IMR-90 (cell line): ENCODE results near the gene ZBTB40. TPM values are rescaled to one million over a fixed set of nuclear protein-coding genes. Genes with fewer than 3 reads are reported as not detected.

ENCODE experiments used
- ATAC-seq: fragments of 200-7000 bp; cut with Tn5 transposase; 2 replicates; pipeline ENCODE4 v1.9.1; 2020; ENCODE audit warnings: low read depth, mild to moderate bottlenecking, moderate library complexity
- BruUV-seq: library from RNA; stranded (reverse); fragments of 400-500 nt; replicated peaks from 2 replicates; lab custom pipeline; 2021; lab: Mats Ljungman, UMichigan
- CTCF ChIA-PET: fragments of 300-600 bp; formaldehyde crosslinking; extraction: SDS; loops from one replicate; lab custom pipeline; 2021; ENCODE audit warnings: antibody characterized with exemption; lab: Yijun Ruan, JAX
- POLR2A ChIA-PET: fragments of 300-600 bp; sonication (Branson Sonifier 250); formaldehyde crosslinking; loops from one replicate; lab custom pipeline; 2022; ENCODE audit warnings: antibody characterized with exemption; ENCODE audit not compliant: unreplicated experiment; lab: Charles Lee
- DNase-seq: peaks from one replicate; pipeline ENCODE4 v3.0.0; 2013
- H2AFZ ChIP-seq: replicated peaks from 2 replicates; pipeline ENCODE3; 2013; ENCODE audit warnings: low read length, mild to moderate bottlenecking; ENCODE audit not compliant: poor library complexity
- H2AK5ac ChIP-seq: 2 replicates; pipeline ENCODE4 v1.6.1; 2013; ENCODE audit warnings: low read depth, low read length, inconsistent platforms
- H2AK9ac ChIP-seq: replicated peaks from 2 replicates; pipeline ENCODE3; 2013; ENCODE audit warnings: mild to moderate bottlenecking, low read depth, low read length, moderate library complexity; ENCODE audit not compliant: poor library complexity
- H2BK120ac ChIP-seq: 2 replicates; pipeline ENCODE4 v1.6.1; 2013; ENCODE audit warnings: low read depth, low read length, inconsistent platforms
- H2BK15ac ChIP-seq: 3 replicates; pipeline ENCODE4 v1.6.1; 2013; ENCODE audit warnings: low read depth, low read length, inconsistent platforms
- H2BK20ac ChIP-seq: 2 replicates; pipeline ENCODE4 v1.6.1; 2013; ENCODE audit warnings: low read depth, mild to moderate bottlenecking, inconsistent platforms, low read length, moderate library complexity
- H2BK5ac ChIP-seq: 2 replicates; pipeline ENCODE4 v1.6.1; 2013; ENCODE audit warnings: mild to moderate bottlenecking, low read depth, low read length, inconsistent platforms; ENCODE audit not compliant: poor library complexity, severe bottlenecking
- H3K14ac ChIP-seq: replicated peaks from 2 replicates; pipeline ENCODE4 v1.6.1; 2013; ENCODE audit warnings: low read depth, low read length, inconsistent platforms
- H3K18ac ChIP-seq: 2 replicates; pipeline ENCODE4 v1.6.1; 2013; ENCODE audit warnings: low read depth, low read length, control low read depth
- H3K23ac ChIP-seq: 2 replicates; pipeline ENCODE4 v1.6.1; 2013; ENCODE audit warnings: low read depth, low read length, inconsistent platforms
- H3K27ac ChIP-seq: 2 replicates; pipeline ENCODE4 v1.5.1; 2013; ENCODE audit warnings: mild to moderate bottlenecking, control low read depth, low read length; ENCODE audit not compliant: insufficient read depth
- H3K27me3 ChIP-seq: 2 replicates; pipeline ENCODE4 v1.6.1; 2013; ENCODE audit warnings: low read length; ENCODE audit not compliant: control insufficient read depth, insufficient read depth
- H3K36me3 ChIP-seq: 2 replicates; pipeline ENCODE4 v1.6.1; 2013; ENCODE audit warnings: low read length, mixed read lengths; ENCODE audit not compliant: control insufficient read depth, insufficient read depth
- H3K4ac ChIP-seq: 2 replicates; pipeline ENCODE4 v1.6.1; 2013; ENCODE audit warnings: low read depth, low read length, inconsistent platforms
- H3K4me1 ChIP-seq: 2 replicates; pipeline ENCODE4 v1.6.1; 2013; ENCODE audit warnings: low read length, mixed read lengths; ENCODE audit not compliant: control insufficient read depth, insufficient read depth
- H3K4me2 ChIP-seq: 2 replicates; pipeline ENCODE4 v1.6.1; 2013; ENCODE audit warnings: low read depth, mild to moderate bottlenecking, control low read depth, low read length, moderate library complexity
- H3K4me3 ChIP-seq: 2 replicates; pipeline ENCODE4 v1.5.1; 2013; ENCODE audit warnings: low read depth, mild to moderate bottlenecking, control low read depth, low read length, moderate library complexity; ENCODE audit not compliant: insufficient read depth
- H3K56ac ChIP-seq: 2 replicates; pipeline ENCODE4 v1.6.1; 2013; ENCODE audit warnings: low read length, inconsistent platforms; ENCODE audit not compliant: insufficient read depth; ENCODE audit errors: extremely low read depth
- H3K79me1 ChIP-seq, 2 experiments: 2 replicates each; pipeline ENCODE4 v1.6.1; 2013; ENCODE audit warnings: low read length in 2 of 2, inconsistent platforms in 1 of 2, low read depth in 1 of 2
- H3K9ac ChIP-seq: 2 replicates; pipeline ENCODE4 v1.6.1; 2013; ENCODE audit warnings: low read depth, low read length, control low read depth
- H3K9me1 ChIP-seq: 2 replicates; pipeline ENCODE4 v1.6.1; 2013; ENCODE audit warnings: low read length, inconsistent platforms; ENCODE audit not compliant: insufficient read depth
- H3K9me3 ChIP-seq: 2 replicates; pipeline ENCODE4 v1.6.1; 2013; ENCODE audit warnings: low read length; ENCODE audit not compliant: control insufficient read depth, insufficient read depth
- H4K20me1 ChIP-seq: 2 replicates; pipeline ENCODE4 v1.6.1; 2013; ENCODE audit warnings: low read length, inconsistent platforms; ENCODE audit not compliant: insufficient read depth
- H4K5ac ChIP-seq: 2 replicates; pipeline ENCODE4 v1.6.1; 2013; ENCODE audit warnings: mild to moderate bottlenecking, low read depth, low read length, control low read depth
- H4K8ac ChIP-seq, 2 experiments: 2 replicates each; pipeline ENCODE4 v1.6.1; 2013; ENCODE audit warnings: low read depth in 2 of 2, low read length in 2 of 2, control low read depth in 1 of 2, inconsistent platforms in 1 of 2
- H4K91ac ChIP-seq: 2 replicates; pipeline ENCODE4 v1.6.1; 2013; ENCODE audit warnings: low read depth, low read length, inconsistent platforms; ENCODE audit not compliant: insufficient read depth
- RCOR1 ChIP-seq: IDR thresholded peaks from 2 replicates; pipeline ENCODE4 v1.6.1; 2012; ENCODE audit warnings: mild to moderate bottlenecking, low read length, improper control_type of control experiment; ENCODE audit not compliant: insufficient replicate concordance
- USF2 ChIP-seq: fragments of 150-350 bp; IDR thresholded peaks from 2 replicates; pipeline ENCODE4 v1.6.1; 2017; ENCODE audit warnings: mild to moderate bottlenecking, antibody characterized with exemption, low read length, low read depth
- WGBS, 2 experiments: methylation state at CpG; one replicate each; pipeline versions ENCODE4 v1.1.5 to v1.1.7; 2013; ENCODE audit warnings: missing lambda C conversion rate in 2 of 2; ENCODE audit not compliant: insufficient read length in 1 of 2; ENCODE audit errors: extremely low coverage in 2 of 2; 5-methylcytosine and 5-hydroxymethylcytosine counted together
- dilution Hi-C: fragments of 300-500 bp; cut with HindIII; formaldehyde crosslinking; loops from one replicate; pipeline ENCODE4 v1.14.3; 2018; ENCODE audit warnings: low sequenced_read_pairs; ENCODE audit not compliant: unreplicated experiment
- in situ Hi-C: fragments of 300-500 bp; cut with MboI; formaldehyde crosslinking; loops from 3 replicates; pipeline ENCODE4 v1.14.3; 2019; ENCODE audit warnings: low sequenced_read_pairs, inconsistent platforms, mixed read lengths
- intact Hi-C: fragments of 100-400 bp; cut with micrococcal nuclease; formaldehyde crosslinking; loops from 2 replicates; pipeline ENCODE4 v1.10.0; 2022
- polyA plus RNA-seq, 3 experiments: library from polyadenylated mRNA; depleted of rRNA; stranded (reverse); fragments of >200 nt; gene quantifications; 2 replicates each; pipeline ENCODE4 v1.2.3, GENCODE V29; 2012; ENCODE audit warnings: low replicate concordance in 1 of 3
- total RNA-seq: library from RNA; depleted of rRNA; stranded (reverse); fragments of >200 nt; gene quantifications from 2 replicates; pipeline ENCODE4 v1.2.3, GENCODE V29; 2012

ZBTB40 gene
- total and polyA plus RNA-seq, 2 of the 4 experiments (the other 2 are of a cell fraction), result 6.0 to 9.7 TPM

- no peak overlapping the region for H3K4me3 ChIP-seq
- no peak overlapping the region for H2BK20ac ChIP-seq
- H4K20me1 ChIP-seq, result no peaks in the 10 kb centered on the region
- CTCF ChIA-PET, result interaction anchor here (0.7 kb wide), 1 partner anchor 275 kb away, joined by 8 read pairs; no protein-coding TSS in a partner anchor
- WGBS, 2 experiments, result no CpG with 5 or more reads among the region's 6 CpGs
- H2AK5ac ChIP-seq, result no peak overlapping the region
- no peaks in the 10 kb centered on the region for H3K36me3 ChIP-seq
- no peak overlapping the region for H3K14ac ChIP-seq
- H4K5ac ChIP-seq, result no peak overlapping the region
- no peaks in the 10 kb centered on the region for H3K9me1 ChIP-seq
- ATAC-seq, result no peak
- H3K4me2 ChIP-seq, result no peak overlapping the region
- dilution Hi-C loops (no loop called here), in situ Hi-C loops (loop anchor here (25.0 kb wide), 1 partner anchor 503 kb away; no protein-coding TSS in a partner anchor), intact Hi-C loops (no loop called here)
- no peak for DNase-seq
- no peaks in the 10 kb centered on the region for H3K4me1 ChIP-seq
- no peak overlapping the region for H4K91ac ChIP-seq
- H3K9ac ChIP-seq, result no peak overlapping the region
- TF ChIP-seq USF2 (no peak), RCOR1 (no peak)
- POLR2A ChIA-PET, result no interaction called here
- H3K27ac ChIP-seq, result no peak overlapping the region
- H2BK15ac ChIP-seq, result no peak overlapping the region
- H2BK120ac ChIP-seq, result no peak overlapping the region
- H4K8ac ChIP-seq, result no peak overlapping the region
- no peaks in the 10 kb centered on the region for H3K9me3 ChIP-seq
- no peak overlapping the region for H3K4ac ChIP-seq
- H2BK5ac ChIP-seq, result no peak overlapping the region
- H3K18ac ChIP-seq, result no peak overlapping the region
- no peak overlapping the region for H2AFZ ChIP-seq
- H3K79me1 ChIP-seq, result no peaks in the 10 kb centered on the region
- H3K27me3 ChIP-seq, result peaks cover 4% of the 10 kb centered on the region
- no peak overlapping the region for H3K23ac ChIP-seq
- no TSS peak for BruUV-seq
- no peak overlapping the region for H3K56ac ChIP-seq
- no peak overlapping the region for H2AK9ac ChIP-seq
Observed at GRCh38 chr1:22434717-22435116, 16.9 kb upstream of the ZBTB40 start.
